Esophagus (tissue), 2 donors: Measurements from ENCODE around the gene KIRREL3. TPM values are rescaled to one million over a fixed set of nuclear protein-coding genes. Genes with fewer than 3 reads are reported as not detected.

Experiments
- H3K27ac ChIP-seq, 2 donors: one replicate each; pipeline ENCODE4 v1.5.1; 2013; ENCODE audit warnings: low read depth in 2 of 2, mild to moderate bottlenecking in 2 of 2, inconsistent platforms in 1 of 2, low read length in 1 of 2, moderate library complexity in 1 of 2
- H3K27me3 ChIP-seq, 2 donors: one replicate each; pipeline ENCODE4 v1.6.1; 2013; ENCODE audit warnings: low read length in 2 of 2, control low read depth in 1 of 2, mild to moderate bottlenecking in 1 of 2; ENCODE audit not compliant: insufficient read depth in 2 of 2, control insufficient read depth in 1 of 2
- H3K36me3 ChIP-seq, 2 donors: one replicate each; pipeline ENCODE4 v1.6.1; 2013; ENCODE audit warnings: low read length in 1 of 2; ENCODE audit not compliant: control insufficient read depth in 2 of 2, insufficient read depth in 2 of 2
- H3K4me1 ChIP-seq, 2 donors: one replicate each; pipeline ENCODE4 v1.6.1; 2013; ENCODE audit warnings: low read length in 1 of 2; ENCODE audit not compliant: control insufficient read depth in 2 of 2, insufficient read depth in 2 of 2
- H3K4me3 ChIP-seq, 2 donors: one replicate each; pipeline ENCODE4 v1.5.1; 2013; ENCODE audit warnings: low read length in 2 of 2, mild to moderate bottlenecking in 2 of 2, low read depth in 1 of 2, moderate library complexity in 1 of 2
- H3K9me3 ChIP-seq, 2 donors: one replicate each; pipeline ENCODE4 v1.6.1; 2013; ENCODE audit warnings: mild to moderate bottlenecking in 2 of 2, low read depth in 1 of 2, low read length in 1 of 2, moderate library complexity in 1 of 2; ENCODE audit not compliant: control insufficient read depth in 2 of 2, insufficient read depth in 1 of 2
- WGBS, 2 donors: extraction: QIAGEN DNeasy Blood & Tissue Kit; methylation state at CpG; one replicate each; pipeline ENCODE4 v1.1.7; 2013; 5-methylcytosine and 5-hydroxymethylcytosine counted together
- polyA plus RNA-seq, 2 donors: library from polyadenylated mRNA; stranded (reverse); fragments of 200-250 nt; gene quantifications; one replicate each; pipeline ENCODE4 v1.2.3, GENCODE V29; 2013
- donor health status: healthy with polysubstance abuse.
- donor health status: Bipolar disorder and iron deficiency.

Gene KIRREL3
- polyA plus RNA-seq, 2 donors: 0.05 to 0.12 TPM

DNA sequence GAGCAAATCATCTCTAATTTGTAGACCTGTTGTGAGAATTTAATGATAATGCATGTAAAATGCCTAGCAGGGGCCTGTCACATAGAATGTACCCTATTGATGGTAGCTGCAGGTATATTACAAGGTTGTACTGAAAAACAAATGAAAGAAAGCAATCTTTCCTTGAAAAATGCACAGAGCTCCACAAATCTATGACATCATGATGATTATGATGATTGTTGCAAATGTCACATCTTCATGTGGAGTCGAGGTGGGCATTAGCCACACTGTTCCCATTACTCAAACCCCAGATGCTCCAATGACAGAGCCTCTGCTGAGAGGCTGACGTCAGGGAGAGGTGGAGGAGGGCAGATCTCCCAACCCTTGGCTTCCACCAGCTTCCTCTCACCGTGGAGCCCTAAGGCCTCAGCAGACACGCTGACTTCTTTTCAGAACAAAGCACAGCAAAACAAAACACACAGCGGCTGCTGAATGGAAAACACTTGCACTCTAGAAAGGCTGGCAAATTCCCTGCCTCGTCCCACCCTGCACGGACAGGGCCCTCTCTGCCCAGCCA lies 298.3 kb downstream of the KIRREL3 start:
- Histone ChIP-seq H3K27me3 (no peaks in the 10 kb centered on the region), H3K4me1 (no peaks in the 10 kb centered on the region), H3K36me3 (no peaks in the 10 kb centered on the region), H3K4me3 (no peak overlapping the region), H3K9me3 (no peaks in the 10 kb centered on the region), H3K27ac (no peak overlapping the region)
- WGBS, 2 donors: 64 to 73% methylated on average over 7 of the region's 7 CpGs

DNA sequence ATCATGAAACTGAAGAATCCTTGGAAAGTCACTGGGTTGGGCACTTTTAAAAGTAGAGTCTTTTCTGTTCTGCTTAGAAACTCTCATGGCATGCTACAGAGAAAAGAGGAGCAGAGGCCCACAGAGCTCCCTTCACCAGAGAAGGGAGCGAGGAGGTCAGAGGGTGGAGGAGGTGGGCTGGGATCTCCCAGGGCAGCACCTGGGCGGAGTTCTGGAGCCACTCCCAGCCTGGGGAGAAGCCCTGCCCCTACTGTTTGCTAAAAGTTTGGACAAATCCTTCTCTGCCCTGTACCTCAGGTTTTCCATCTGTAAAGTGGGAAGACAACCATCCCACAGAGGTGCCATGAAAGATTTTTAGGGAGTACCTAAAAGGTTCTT lies 299.1 kb downstream of the KIRREL3 start:
- H3K36me3 ChIP-seq: no peaks in the 10 kb centered on the region
- no peak overlapping the region for H3K27ac ChIP-seq
- WGBS, 2 donors: 88 to 92% methylated on average over 2 of the region's 2 CpGs
- no peaks in the 10 kb centered on the region for H3K4me1 ChIP-seq
- no peaks in the 10 kb centered on the region for H3K9me3 ChIP-seq
- H3K4me3 ChIP-seq: no peak overlapping the region
- no peaks in the 10 kb centered on the region for H3K27me3 ChIP-seq

DNA sequence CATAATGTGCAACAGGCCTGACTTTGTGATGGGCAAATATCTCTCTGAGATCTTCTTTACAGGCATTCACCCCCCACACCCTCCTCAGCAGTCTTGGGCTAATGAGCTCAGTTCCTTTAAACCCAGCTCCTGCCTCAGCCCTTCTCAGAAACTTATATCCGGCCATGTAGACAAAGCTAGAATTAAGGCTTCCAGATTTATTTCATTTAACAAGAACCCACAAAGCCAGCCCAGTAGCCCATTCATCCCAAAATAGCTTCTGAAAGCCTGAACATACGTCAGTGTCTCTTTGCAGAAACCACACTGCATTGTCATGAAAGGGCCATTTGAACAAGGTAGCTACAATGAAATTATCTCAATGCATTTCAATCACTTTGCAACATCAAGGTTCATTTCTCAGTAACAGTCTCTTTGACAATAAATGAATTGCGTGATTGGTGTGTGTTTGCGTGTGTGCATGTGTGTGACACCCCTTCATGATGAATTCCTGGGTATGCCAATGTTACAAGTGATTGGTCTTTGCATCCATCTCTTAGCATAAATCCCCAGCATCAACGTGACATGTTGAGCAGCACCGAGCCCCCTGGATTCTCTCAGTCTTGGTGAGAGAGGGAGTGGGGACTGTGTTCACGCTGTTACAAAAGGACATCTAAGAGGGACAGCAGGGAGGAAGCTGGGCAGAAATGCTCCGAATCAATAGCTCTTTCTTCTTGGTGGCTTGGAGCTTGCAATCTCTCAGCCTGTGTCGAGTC lies 299.6 kb downstream of the KIRREL3 start:
- H3K36me3 ChIP-seq: no peaks in the 10 kb centered on the region
- H3K27ac ChIP-seq: no peak overlapping the region
- WGBS, 2 donors: 80 to 84% methylated on average over 9 of the region's 9 CpGs
- H3K27me3 ChIP-seq: no peaks in the 10 kb centered on the region
- no peak overlapping the region for H3K4me3 ChIP-seq
- no peaks in the 10 kb centered on the region for H3K4me1 ChIP-seq
- peaks cover 0 to 2% of the 10 kb centered on the region in 2 donors for H3K9me3 ChIP-seq

DNA sequence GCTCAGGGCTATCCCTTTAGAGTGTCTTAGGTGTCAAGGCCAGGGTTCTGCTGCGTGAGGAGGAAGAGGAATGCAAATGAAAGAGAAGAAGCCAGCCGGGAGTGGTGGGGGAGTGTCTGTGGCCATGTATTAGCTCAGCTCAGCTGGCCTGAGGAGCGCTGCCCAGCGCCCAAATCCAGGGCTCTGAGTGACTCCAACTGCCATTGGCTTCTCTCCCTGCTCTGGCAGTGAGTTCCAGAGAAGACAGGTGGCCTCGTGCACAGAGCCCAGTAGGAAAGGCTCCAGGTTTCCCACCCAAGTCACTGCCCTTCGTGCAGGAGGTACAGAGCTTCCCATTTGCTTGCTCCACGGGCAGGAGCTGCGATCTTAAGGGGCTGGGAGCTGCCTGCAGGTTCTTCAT lies 302.0 kb downstream of the KIRREL3 start:
- no peaks in the 10 kb centered on the region for H3K4me1 ChIP-seq
- WGBS, 2 donors: 52 to 53% methylated on average over 8 of the region's 8 CpGs
- H3K27me3 ChIP-seq: no peaks in the 10 kb centered on the region
- H3K27ac ChIP-seq: no peak overlapping the region
- H3K36me3 ChIP-seq: no peaks in the 10 kb centered on the region
- no peak overlapping the region for H3K4me3 ChIP-seq
- peaks cover 0 to 2% of the 10 kb centered on the region in 2 donors for H3K9me3 ChIP-seq

DNA sequence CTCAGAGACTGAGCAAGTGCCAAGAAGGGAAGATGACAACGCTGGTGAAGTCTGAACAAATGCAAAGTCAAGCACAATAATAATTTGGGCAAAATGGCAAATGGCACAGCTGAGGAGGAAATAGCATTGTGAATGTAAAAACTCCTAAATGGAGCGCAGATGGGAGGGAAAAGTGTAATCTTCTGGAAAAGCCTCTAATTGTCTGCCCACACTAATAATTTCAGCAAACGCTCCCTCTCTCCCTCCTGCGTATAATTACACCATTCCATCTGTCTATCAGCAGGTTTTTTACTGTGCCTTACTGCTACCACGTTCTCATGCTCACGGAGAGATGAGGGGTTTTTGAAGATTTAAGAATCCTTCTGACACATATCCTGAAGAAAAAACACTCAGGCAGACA lies 302.6 kb downstream of the KIRREL3 start:
- H3K4me1 ChIP-seq: no peaks in the 10 kb centered on the region
- no peaks in the 10 kb centered on the region for H3K36me3 ChIP-seq
- peaks cover 2% of the 10 kb centered on the region in 2 donors for H3K9me3 ChIP-seq
- no peak overlapping the region for H3K4me3 ChIP-seq
- H3K27ac ChIP-seq: no peak overlapping the region
- H3K27me3 ChIP-seq: no peaks in the 10 kb centered on the region
- WGBS, 2 donors: 78 to 81% methylated on average over 6 of the region's 6 CpGs

DNA sequence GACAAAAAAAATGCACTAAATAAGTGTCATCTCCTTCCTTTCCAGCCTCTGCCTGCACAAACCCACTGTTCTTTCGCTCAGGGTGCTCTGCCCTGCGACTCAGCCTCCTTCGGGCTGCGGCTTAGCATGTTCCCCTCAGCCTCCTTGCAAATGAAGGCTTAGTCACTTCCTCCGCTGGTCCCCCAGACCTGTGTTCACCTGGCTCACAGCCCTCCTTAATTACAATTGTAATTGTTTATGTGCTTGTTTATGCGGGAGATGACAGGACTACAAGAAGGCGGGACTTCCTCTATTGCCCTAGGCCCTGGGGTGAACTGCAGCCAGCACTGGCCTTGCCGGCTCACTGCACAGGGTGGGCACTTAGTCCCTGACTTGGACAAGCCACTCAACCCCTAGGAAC lies 303.6 kb downstream of the KIRREL3 start:
- H3K4me3 ChIP-seq: no peak overlapping the region
- no peak overlapping the region for H3K27ac ChIP-seq
- H3K9me3 ChIP-seq: peaks cover 5 to 6% of the 10 kb centered on the region in 2 donors
- no peaks in the 10 kb centered on the region for H3K27me3 ChIP-seq
- no peaks in the 10 kb centered on the region for H3K36me3 ChIP-seq
- 81 to 84% methylated on average over 8 of the region's 8 CpGs for WGBS, 2 donors
- H3K4me1 ChIP-seq: no peaks in the 10 kb centered on the region

DNA sequence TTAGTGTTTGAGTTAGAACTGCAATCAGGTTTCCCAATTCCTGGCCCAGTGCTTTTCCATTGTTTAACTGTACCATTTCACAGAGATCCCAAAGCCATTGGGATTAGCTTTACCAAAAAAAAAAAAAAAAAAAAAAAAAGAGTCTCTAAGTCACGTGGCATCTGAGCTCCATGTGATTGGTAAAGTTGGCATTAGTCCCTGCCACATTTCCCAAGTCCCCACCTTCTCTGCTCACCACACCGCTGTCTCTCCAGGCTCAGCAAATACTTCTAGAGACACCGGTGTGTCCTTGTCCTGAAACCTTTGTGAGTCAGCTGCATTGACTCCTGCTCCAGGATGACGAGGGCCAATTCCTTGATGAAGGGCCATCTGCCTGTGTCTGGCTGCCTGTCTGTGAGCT lies 305.3 kb downstream of the KIRREL3 start:
- Histone ChIP-seq H3K4me1 (no peaks in the 10 kb centered on the region), H3K27me3 (no peaks in the 10 kb centered on the region), H3K9me3 (peaks cover 5 to 6% of the 10 kb centered on the region in 2 donors), H3K4me3 (no peak overlapping the region), H3K27ac (no peak overlapping the region), H3K36me3 (no peaks in the 10 kb centered on the region)
- 61 to 67% methylated on average over 4 of the region's 4 CpGs for WGBS, 2 donors

DNA sequence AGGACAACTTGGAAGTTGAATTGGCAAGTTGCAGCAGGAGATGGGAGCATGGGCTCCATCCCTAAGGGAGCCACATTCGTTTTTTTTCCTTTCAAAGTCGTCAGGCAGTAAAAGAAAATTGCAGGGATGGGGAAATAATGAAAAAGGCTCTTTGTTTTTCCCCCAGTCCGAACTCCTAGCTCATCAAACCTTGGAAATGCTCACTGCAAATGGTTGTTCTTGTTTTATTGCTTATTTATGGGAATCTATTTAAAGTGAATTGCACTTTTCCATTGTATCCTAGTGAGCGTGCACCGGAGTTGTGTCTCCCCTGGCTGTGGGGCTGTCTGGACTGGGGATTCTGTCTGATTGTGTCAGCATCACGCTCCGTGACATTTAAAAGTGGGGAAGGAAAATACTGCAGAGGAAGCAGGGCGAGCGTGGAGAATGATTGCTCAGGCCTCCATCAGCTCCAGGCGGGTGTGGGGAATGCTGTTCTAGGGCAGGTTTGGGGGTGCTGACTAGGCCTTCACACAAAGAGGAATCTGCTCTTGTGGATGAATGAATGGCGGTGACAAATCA lies 306.4 kb downstream of the KIRREL3 start:
- no peaks in the 10 kb centered on the region for H3K36me3 ChIP-seq
- H3K27me3 ChIP-seq: no peaks in the 10 kb centered on the region
- H3K4me3 ChIP-seq: no peak overlapping the region
- 80% methylated on average over 11 of the region's 11 CpGs for WGBS, 2 donors
- H3K9me3 ChIP-seq: peaks cover 5 to 6% of the 10 kb centered on the region in 2 donors
- no peak overlapping the region for H3K27ac ChIP-seq
- H3K4me1 ChIP-seq: no peaks in the 10 kb centered on the region

DNA sequence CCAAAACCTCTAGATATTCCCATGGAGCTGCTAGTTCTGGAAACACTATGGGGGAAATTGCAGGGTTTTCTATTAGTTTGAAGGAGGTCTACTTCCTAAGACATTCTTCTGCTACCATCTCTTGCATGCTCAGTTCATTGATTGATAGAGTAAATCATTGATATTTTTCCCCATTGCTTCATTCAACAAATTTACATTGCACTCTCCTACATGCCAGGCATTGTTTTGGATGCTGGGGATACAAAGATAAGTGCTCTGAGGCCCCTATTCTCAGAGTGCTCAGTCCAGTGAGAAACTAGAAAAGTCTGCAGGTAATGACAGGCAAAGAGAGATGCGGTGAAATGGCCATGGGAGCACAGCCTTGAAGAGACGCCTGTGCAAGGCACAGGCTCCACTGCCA lies 313.1 kb downstream of the KIRREL3 start:
- Histone ChIP-seq H3K4me1 (no peaks in the 10 kb centered on the region), H3K4me3 (no peak overlapping the region)
- 76 to 89% methylated on average over 2 of the region's 2 CpGs for WGBS, 2 donors

DNA sequence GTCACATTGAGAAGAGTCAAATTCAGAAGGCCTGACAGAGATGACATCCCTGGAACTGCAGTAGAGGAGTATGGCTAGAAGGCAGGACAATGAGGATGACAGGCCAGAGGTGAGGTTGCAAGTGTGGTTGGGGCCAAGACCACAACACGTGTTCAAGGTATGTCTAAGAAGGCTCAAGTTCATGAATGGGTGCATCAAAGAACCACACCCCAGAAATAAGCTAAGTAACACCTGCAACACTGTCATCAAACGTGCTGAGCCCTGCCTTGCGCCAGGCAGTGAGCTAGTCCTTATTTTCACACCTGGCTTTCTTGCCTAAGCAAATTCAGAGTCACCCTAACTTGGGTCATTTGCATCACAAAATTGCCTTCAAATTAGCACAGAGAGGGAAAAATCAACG lies 313.6 kb downstream of the KIRREL3 start:
- Histone ChIP-seq H3K9me3 (no peaks in the 10 kb centered on the region), H3K4me3 (no peak overlapping the region), H3K36me3 (no peaks in the 10 kb centered on the region), H3K4me1 (no peaks in the 10 kb centered on the region), H3K27ac (no peak overlapping the region), H3K27me3 (no peaks in the 10 kb centered on the region)
- WGBS, 2 donors: 58 to 66% methylated on average over 4 of the region's 4 CpGs

More for the DNA sequence above, 313.1 kb downstream of the KIRREL3 start:
- Histone ChIP-seq H3K27me3 (no peaks in the 10 kb centered on the region), H3K9me3 (no peaks in the 10 kb centered on the region), H3K36me3 (no peaks in the 10 kb centered on the region), H3K27ac (no peak overlapping the region)
